HL-60/S4 treated with phorbol 12-myristate 13-acetate at 8.2 ng/mL for 4 days and 3 days (cell line): ENCODE measurements around the gene NCK1.
"Not testable (repeated sequence)": the region's sequence is repeated elsewhere in the genome, so short reads cannot be mapped to it uniquely, and the experiment has no call there.

Experiments
- in situ Hi-C: fragments of 300-500 bp; cut with MboI; formaldehyde crosslinking; loops from 2 replicates; pipeline ENCODE4 v1.15.0; 2022; ENCODE audit warnings: low sequenced_read_pairs

NCK1 gene

DNA sequence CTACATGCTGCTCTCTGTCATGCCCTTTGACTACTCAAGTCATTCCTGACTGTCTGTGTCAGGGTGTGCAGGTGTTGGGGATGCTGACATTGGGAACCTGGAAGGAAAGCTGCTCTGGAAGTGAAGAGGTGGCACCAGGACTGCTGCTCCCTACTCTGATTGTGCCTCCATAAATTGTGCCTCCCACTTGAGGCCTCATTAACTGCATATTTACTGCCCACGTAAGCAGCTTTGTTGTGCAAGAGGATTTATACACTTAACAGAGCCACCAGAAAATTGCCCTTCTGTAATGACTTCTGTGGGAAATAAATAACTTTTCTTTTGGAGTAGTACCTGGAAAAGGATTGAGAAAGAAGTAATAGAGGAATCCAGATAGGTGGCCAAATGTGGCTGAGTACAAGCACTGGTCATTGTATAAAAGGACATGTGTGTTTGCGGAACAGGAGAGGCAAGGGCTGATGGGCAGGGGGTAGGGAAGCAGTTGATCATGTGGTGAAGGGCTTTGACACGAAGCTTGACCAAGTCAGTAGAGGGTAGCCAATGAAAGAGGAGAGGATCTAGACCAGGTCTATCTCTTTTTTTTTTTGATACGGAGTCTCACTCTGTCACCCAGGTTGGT is 120.6 kb downstream of the NCK1 start:
- in situ Hi-C loops = no loop called here

GRCh38 chr3:136984837-136985236 is 122.8 kb downstream of the NCK1 start:
- in situ Hi-C loops = no loop called here

DNA sequence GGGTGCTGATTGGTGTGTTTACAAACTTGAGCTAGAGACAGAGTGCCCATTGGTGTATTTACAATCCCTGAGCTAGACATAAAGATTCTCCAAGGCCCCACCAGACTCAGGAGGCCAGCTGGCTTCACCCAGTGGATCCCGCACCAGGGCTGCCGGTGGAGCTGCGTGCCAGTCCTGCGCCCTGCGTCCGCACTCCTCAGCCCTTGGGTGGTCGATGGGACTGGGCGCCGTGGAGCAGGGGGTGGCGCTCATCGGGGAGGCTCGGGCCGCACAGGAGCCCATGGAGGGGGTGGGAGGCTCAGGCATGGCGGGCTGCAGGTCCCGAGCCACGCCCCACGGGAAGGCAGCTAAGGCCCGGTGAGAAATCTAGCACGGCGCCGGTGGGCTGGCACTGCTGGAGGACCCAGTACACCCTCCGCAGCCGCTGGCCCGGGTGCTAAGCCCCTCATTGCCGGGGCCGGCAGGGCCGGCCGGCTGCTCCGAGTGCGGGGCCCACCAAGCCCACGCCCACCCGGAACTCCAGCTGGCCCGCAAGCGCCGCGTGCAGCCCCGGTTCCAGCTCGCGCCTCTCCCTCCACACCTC is 125.5 kb downstream of the NCK1 start:
- in situ Hi-C loops = not testable (repeated sequence)

DNA sequence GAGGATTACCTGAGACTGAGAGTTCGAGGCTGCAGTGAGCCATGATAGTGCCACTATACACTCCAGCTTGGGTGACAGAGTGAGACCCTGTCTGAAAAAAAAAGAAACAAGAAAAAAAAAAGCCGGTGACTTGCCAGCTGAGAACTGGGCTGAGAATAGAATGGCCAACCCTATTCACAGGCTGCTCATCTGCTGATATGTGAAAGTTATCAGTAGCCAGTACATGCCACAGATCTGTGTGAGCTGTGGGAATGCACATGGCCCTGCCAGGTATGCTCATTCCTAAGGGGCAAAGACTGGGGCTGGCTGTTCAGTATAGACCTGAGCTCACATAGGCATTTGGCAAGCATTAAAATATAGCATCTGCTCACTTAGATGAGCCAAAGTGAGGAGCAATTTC is 126.6 kb downstream of the NCK1 start:
- in situ Hi-C loops = no loop called here

DNA sequence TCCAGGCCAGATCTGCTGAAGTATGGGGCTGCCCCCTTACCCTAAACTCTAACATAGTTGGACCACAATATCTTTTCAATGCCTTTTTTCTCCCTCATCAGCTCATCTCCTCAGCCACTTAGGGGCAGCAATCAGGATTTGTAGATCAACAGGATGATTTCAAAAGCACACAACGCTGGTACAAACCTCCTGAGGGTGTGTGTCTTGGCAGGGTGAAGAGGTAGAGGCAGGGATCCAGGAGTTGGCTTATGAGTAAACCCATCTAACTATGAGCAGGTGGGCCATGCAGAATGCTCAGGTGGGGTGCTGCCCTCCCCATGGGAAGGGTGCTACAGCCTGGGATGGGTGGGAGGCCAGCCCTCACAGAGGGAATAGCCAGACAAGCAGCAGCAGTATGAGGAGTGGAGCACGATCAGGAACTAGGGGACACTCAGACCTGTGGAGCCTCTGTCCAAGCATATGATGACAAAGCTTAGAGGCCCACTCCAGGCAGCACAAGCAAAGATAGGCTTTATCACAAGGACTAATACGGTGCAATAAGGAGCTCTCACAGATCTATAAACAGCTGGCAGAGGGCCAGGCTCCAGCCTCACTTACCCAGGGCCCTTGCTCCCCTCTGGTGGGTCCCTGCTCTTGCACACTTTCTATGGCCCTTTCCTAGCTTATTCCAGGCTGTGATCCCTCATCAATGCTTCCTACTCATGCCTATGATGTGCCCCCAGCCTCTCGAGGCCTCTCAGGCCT is 127.9 kb downstream of the NCK1 start:
- in situ Hi-C loops = no loop called here

GRCh38 chr3:136990826-136991225 is 128.8 kb downstream of the NCK1 start:
- in situ Hi-C loops = no loop called here

GRCh38 chr3:136992115-136992514 is 130.1 kb downstream of the NCK1 start:
- in situ Hi-C loops = no loop called here

GRCh38 chr3:136994772-136995516 is 132.9 kb downstream of the NCK1 start:
- in situ Hi-C loops = no loop called here

DNA sequence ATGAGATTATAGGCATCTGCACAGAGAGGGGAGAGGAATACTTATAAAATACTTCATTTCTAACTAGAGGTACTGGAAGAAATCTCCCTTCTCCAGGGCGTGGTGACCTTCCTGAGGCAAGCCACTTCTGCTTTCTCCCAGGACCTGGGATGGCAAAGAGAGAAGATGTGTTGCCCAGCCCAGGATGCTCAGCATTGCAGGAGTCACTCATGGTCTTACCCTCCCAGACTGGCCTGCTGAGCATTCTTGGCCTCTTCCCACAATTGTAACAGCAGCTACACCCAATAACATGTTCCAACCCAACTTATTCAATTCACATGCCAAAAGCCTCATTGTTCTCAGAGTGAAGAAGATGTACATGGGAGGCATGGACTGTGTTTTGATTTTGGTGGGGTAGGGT is 133.6 kb downstream of the NCK1 start:
- in situ Hi-C loops = no loop called here
